GM19351 (cell line): ENCODE data around the gene GRIK4.
A peak's percentile ranks its signal among the peaks of the same experiment; 100 is the strongest.
"Not testable (repeated sequence)": the region's sequence is repeated elsewhere in the genome, so short reads cannot be mapped to it uniquely, and the experiment has no call there.

Experiments used
- ATAC-seq: cut with Tn5 transposase; IDR thresholded peaks from one replicate; pipeline ENCODE4 v1.9.1; 2021; ENCODE audit warnings: mild to moderate bottlenecking, moderate library complexity; ENCODE audit not compliant: unreplicated experiment

Gene GRIK4

DNA sequence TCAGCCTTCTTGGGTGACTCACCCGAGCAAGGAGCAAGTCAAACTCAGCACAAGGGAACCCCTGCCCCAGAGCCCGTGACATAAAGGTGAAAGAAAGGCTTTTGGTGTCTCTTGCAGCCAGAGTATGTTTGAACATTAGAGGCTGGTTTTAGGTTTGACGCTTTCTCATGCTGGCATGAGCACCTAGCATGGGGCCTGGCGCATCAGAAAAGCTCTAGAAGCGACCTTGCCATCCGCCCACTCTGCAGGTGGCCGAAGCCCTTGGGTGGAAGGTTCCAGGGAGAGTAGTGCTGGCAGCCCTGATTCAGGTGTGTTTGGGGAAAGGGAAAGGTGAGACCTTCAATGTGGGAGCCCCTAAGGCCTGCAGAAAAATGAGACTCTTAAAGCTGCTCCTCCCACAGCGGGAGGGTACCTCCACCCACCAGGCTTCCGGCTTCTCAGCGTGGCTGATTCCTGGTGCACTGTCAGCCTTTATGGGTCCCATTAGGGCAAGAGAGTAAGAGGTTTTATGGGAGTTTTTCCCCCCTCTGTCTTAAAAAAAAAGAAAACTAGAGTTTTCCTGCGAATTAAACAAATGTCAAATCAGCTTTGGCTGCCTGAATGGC lies 88.4 kb downstream of the GRIK4 start:
- no peak for ATAC-seq

DNA sequence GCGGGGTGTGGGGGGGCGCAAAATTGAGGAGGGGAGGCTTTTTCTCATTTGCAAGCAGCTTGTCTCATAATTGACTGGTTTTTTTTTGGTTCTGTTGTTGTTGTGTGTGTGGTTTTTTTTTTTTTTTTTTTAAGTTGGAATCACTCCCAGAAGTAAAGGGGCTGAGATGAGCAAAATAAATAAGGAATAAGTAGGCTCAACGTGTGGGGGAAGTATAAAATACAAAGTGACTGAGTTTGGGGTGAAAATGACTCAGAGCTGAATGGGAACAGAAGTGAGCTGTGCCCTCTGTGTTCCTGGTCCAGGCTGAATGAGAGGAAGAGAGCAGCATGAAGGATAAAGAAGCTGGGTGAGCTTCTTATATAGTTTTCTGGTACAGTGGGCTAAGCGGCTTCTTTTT lies 90.0 kb downstream of the GRIK4 start:
- no peak for ATAC-seq

DNA sequence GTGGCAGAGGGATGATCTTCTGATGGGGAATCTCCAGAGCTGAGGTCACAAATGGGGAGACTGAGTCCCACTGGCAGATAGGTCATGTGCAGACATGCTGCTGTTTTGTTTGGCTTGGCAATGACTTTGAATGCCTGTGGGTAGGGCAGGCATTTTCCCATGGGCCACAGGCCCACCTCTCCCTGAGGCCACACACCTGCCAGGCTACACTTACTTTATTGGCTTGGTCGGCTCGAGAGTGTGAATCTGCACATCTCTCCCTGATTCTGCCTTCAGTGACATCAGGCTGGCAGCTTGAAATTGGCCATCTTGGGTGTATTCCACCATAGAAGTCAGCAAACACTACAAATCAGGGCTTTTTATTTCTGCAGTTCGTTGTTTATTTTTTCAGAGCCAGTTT lies 91.5 kb downstream of the GRIK4 start:
- no peak for ATAC-seq

DNA sequence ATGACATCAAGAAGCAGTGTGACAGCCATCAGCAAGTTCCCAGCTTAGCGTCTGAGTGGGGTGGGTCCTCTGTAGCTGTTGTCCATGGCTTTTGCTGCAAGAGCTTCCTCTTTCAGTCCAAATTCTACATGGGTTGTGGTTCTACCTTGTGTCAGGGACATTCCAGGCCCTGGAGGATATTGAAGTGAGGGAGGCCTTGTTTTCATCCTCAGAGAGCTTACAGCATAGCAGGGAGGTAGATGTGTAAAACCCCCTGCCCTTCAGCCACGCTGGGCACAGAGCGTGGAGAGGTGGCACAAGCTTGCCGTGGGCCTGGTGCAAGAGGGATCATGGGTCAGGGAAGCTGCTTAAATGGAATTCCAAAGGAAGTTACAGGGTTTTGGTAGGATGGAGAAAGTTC lies 93.9 kb downstream of the GRIK4 start:
- ATAC-seq, result no peak

DNA sequence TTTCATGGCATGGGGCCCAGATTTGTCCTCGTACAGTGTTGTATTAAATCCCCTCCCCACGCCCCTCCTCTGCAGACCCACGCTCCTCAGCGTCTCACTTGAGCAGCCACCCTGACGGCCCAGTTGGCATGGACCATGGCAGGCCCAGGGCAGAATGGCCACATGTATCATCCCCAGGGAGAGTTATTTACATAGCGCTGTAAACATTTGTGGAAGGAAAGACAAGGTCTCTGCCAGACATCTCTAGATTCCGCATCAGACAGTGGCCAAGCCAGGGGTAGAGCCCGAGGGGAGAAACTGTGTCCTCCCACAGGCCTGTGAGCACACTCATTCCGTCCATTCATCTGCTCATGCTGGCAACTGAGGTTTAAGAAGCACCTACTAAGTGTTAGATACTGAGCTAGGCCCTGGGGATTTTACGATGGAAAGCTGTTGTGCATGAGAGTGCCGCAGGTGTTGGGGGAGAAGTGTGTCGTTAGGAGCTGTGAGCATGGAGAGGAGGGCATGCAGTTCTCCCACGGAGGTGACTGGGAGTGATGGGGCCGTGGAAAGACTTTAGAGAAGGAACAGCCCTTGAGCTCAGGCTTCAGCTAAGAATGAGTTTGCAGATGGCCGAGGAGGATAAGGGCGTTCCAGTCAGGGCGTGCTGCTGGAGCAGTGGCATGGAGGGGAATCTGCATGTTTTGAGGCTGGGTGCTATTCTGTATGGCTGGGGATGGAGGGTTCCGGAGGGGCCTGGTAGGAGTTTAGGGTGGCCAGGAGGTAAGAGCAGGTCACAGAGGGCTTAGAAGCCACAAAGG lies 94.9 kb downstream of the GRIK4 start:
- ATAC-seq, result no peak

DNA sequence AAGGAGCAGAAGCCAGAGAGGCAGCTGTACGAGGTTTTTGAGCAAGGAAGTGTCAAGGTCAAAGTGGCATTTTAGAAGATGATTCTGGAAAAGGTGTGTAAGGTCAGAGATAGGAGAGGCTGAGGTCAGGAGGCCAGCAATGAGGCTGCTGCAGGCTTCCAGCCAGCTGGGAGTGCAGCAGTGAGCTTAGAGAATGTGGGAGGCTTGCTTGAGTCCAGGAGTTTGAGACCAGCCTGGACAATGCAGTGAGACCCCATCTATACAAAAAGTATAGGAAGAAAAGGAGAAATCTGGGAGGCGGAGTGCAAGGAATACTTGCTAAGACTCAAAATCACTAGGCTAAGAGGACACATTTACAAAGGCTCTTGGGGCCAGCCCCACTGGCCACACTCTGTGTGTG lies 96.5 kb downstream of the GRIK4 start:
- ATAC-seq, result no peak

DNA sequence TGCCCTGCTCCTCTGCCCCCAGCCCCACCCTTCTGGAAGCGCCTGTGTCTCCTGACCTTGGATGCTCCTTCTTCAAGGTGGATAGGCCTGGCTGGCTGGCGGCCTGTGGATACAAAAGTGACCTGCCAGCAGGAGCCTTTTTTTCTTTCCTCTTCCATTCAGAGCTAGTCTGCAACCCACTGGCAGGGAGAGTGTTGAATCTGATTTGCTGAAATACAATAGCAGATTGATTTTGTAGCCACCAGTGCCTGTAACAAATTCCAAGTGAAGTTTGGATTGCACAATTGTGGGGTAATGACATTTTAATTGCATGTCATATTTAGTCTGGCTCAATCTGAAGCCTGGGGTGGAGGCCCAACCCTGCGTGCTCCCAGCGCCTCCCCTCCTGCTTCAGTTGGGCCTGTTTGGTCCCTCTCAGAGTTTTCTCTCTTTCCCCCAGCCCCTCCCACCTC lies 97.2 kb downstream of the GRIK4 start:
- no peak for ATAC-seq

DNA sequence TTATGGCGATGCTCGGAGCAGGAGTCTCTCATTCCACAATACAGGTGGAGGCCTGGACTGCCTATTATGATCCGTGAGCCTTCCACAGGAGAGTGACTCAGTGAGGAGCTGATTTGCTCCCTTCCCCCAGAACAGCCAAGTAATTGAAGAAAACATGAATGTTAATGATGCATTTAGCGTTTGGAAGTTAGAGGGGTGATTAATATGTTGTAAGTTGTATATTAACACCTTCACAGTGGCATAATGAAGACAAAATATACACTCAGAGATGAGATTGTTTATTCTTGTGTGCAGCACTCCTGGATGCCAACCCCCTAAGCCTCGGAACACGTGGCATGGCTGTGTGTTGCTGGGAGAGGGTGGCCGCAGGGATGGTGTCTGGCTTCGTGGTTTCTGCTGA lies 98.6 kb downstream of the GRIK4 start:
- no peak for ATAC-seq

DNA sequence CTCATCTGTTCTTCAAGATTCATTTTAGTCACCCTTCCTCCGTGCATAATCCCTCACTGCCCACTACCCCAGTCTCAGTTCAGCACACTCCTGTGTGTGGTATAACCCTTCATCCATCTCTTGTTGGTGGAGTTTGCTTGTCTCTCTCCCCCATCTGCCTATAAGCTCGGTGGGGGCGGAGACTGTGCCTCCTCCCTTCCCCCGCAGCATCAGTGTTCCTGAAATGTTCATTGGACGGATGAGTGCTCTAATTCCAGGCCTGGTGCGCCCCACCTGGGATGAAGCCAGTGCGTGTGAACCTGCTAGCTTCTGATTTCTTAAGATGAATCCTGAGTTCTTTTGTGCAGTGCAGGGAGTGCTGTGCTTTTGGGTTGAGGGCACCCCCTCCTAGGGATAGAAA lies 100.0 kb downstream of the GRIK4 start:
- ATAC-seq, result no peak

DNA sequence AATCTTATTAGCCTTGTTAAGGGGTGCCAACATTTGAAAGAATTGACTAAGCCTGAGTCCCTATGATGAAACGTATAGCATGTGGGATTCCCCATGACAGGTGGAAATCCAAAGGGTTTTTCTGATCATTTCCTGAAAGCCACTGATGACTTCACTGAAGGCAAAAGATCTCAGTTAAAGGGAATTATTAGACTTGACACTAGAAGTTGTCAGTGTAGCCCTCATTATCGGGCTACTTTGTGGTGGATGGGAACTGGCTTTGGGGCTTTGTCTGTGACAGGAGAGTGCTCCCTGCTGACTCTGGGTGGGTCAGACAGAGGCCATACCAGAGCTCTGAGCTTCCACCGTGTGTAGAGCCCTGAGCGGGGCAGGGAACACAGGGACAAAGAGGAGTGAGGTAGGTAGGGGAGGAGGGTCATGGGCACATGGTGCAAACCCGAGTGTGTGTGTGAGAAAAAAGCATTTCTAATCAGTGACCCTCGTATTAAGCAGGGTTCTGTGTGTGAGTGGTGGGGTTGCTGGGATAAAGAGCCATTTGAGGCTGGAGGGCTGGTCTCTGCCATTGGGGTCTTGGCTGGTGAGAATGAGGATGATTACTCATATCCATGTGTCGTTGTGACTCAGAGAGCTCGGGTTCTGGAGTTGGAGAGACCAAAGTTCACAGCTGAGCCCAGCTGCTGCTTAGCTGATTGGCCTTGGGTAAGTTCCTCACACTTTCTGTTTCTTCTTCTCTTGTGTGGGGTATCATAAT lies 101.1 kb downstream of the GRIK4 start:
- peak; percentile 88 for ATAC-seq

DNA sequence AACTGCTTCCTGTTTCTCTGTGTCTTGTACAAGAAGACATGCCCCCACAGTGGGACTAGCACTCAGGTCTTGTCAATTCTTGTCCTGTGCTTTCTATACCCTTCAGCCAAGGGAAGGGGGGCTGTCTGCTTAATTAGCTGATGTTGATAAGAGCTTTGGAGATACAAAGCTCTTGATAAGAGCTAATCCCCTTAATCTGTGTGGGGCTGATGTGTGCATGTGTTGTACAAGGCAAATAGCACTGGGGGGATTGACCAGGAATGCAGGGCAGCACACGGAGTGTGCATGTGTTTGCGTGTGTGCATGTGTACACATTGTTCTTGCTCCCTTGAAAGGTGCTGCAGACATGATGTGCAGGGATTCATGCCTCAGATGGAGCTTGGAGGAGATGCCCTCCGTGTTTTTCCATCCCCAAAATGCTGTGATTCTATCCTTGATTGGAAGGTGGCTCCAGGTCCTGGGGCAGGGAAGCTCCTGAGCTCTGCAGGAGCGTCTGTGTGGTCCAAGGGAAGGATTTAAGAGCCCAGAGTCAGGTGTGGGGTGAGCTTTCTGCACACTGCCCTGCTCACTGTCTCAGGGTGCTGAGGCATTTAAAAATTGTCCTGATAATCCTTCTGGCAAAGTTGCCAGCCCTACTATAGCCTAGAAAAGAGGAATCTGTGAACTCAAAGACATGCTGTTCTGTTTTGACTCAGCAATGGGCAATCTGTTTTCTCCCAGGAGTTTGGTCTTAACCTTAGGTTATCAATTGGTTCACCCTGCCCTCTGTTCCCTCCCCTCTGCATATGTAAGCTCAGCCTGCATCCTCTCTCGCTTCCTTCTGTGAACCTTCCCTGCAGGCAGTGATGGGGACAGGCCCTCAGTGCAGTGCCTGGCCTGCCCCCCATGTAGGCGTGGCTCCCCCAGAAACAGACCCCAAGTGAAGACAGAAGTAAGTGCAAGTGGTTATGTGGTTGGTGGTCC lies 102.0 kb downstream of the GRIK4 start:
- ATAC-seq, result peak; percentile 64

DNA sequence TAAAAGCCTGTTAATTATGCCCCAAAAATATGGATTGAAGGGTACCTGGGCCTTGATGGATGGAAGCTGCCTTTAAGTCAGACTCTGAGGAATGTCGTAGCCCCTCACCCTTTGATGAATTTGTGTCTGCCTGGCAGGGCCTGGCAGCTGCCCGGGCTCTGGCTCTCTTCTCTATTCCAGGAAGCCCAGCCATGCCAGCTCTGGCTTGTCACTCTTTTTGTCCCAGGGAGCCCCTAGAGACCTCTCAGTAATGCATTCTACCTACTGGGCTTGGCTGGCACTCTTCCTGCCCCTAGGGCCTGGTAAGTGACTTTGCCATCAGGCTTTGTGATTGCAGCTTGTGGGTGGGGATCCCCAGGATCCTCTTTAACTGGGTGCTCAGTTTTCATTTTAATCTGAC lies 103.8 kb downstream of the GRIK4 start:
- ATAC-seq, result no peak

DNA sequence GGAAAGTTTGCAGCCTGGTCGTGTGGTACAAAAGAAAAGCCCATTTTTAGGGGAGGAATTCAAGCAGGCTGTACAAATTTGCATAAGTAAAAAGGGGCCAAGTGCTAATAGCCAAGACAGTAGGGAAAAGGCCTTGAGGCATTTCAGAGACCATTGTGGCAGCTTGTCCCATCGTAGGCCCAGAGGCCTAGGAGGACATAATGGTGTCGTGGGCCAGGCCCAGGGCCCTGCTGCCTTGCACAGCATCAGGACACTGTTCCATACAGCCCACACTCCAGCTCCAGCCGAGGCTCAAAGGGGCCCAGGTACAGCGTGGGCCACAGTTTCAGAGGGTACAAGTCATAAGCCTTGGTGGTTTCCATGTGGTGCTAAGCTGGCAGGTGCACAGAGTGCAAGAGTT lies 106.9 kb downstream of the GRIK4 start:
- ATAC-seq, result no peak

DNA sequence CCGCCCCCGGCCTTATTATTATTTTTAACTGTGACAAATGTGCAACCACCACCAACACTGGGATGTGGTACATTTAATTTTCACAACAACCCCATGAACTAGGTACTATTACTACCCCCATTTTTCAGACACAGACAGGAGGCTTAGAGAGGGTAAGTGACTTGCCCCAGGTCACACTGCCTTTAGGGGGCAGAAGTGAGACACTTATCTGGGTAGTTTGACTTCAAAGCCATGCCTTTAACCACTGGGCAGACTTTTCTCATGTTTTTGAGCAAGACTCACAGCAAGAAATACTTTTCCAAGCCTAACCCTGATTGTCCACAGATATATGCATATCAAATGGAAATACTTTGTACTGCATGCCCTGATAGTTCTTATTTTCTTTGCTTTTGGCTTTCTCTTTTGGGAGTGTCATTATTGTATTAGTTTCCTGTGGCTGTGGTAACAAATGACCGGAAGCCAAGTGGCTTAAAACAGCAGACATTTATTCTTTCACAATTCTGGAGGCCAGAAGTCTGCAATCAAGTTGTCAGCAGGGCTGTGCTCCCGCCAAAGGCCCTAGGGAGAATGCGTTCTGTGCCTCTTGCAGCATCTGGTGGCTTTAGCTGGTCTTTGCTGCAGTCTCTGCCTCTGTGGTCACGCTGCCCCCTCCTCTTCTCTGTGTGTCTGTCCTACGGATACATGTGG lies 110.8 kb downstream of the GRIK4 start:
- peak; percentile 45 for ATAC-seq

DNA sequence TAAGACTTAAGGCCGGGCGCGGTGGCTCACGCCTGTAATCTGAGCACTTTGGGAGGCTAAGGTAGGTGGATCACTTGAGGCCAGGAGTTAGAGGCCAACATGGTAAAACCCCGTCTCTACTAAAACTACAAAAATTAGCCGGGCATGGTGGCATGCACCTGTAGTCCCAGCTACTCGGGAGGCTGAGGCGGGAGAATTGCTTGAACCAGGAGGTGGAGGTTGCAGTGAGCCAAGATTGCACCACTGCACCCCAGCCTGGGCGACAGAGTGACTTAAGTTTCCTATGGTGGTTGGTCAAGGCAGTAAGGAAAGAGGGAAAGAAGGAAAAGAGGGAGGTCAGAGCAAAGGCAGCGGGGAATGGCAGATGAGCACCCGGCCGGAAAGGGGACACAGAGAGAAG lies 113.4 kb downstream of the GRIK4 start:
- not testable (repeated sequence) for ATAC-seq

DNA sequence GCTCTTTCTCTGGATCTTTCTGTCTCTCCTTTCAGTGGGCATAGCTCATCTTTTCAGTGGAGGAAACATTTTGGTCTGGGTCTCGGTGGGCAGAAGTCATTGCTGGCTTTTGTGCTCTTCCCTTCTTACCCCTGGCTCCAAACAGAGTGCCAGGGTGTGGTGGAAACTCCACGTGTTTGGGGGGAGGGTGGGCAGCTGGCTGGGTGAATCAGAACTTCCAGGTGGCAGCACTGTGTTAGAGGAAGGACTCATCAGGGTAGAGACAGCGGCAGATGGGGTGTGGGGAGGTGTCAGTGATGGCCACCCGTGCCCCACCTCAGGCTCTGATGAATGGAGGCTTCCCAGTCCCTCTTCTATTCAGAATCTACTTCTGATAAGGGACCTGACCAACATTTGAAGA lies 114.0 kb downstream of the GRIK4 start:
- no peak for ATAC-seq

DNA sequence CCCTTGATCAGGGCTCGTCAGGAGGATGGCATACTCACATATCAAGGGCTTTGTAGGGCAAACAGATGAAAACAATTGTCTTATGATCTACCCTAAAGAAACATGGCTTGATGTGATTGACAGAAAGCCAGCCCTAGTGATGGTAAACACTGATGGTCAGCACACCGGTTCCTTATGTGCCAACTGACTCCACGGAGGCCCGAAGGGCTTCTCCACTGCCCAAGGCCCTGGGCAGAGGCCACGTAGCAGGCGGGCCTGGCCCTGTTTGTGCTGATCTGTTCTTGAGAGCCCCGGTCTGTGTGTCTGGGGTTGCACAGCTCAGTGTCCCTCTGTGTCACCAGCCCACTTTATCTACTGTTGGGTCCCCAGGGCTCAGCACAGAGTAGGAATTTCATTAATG lies 115.2 kb downstream of the GRIK4 start:
- no peak for ATAC-seq

DNA sequence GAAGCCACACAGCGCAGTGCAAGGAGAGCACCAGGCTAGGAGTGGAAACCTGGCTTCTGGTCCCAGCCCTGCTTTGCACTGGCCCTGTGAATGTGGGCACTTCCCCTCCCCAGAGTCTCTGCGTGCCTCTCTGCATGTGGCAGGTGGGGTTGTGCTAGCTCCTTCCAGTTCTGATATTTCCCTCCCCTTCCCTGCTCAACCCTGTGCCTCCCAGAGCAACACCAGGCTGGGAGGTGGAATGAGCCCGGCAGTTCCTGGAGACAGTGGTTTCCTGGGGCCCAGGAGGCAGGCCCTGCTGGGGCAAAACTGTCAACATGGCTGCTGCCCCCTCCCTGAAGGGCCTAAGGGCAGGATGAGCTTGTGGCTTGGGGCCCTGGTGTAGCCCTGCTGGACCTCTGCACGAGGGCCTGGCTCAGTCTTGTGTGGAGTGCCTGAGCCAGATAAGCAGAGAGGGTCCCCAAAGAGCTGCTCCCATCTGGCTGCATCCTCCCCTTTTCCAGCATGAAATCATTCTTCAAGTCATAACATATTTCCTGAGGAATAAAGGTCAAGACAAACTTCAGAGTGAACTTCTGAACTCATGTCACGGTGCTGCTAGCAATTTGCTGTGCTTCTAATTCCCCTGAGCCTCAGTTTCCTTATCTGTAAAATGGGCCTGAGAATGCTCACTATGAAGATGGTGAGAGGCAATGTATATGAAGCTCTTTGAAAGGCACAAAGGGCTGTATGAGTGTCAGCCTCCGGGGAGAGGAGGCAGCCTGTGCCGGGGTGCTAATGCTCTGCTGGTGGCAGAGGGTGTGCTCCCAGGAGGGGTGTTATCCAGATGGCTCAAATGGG lies 116.0 kb downstream of the GRIK4 start:
- no peak for ATAC-seq

DNA sequence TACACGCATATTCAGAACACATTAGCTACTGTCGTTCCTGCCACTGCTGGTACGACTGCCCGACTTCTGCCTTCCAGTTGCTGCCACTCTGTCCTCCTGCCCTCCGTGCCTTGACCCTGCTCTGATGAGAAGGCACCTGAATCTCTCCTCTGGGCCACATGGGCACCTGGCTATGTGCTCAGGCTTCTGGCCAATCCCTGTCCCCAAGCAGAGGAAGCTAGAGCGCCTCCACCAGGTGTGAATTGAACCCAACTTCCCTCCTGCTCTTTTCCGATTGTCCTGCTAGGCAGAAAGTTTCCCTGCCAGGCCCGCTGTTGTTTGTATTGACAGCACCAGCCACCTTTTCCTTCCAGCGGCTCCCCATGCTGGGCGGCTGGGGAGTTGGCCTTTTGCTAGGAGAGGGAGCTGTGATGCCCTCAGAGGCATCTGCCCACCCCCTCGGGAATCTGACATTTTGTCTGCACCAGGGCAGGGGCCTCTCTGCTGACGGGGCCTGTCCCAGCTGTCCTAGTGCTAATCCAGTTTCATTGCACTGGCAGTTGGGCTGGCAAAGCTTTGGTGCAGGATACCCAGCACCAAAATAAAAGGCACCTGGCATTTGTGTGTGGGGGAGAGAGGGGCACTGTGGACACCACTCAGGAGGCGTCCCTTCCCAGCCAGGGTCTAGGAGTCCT lies 118.0 kb downstream of the GRIK4 start:
- no peak for ATAC-seq
